H9 (cell line): ENCODE measurements around the gene CDH20. TPM values are rescaled to one million over a fixed set of nuclear protein-coding genes. Genes with fewer than 3 reads are reported as not detected.

ENCODE experiments used
- DNase-seq: peaks from one replicate; pipeline ENCODE4 v3.0.0-alpha.2; 2017
- H2AFZ ChIP-seq: one replicate; pipeline ENCODE4 v1.6.1; 2013; ENCODE audit warnings: mild to moderate bottlenecking, low read length, control low read depth, moderate library complexity
- H2AK5ac ChIP-seq: 2 replicates; pipeline ENCODE4 v1.6.1; 2013; ENCODE audit warnings: low read length, control low read depth, mixed read lengths; ENCODE audit not compliant: insufficient read length
- H2BK120ac ChIP-seq: one replicate; pipeline ENCODE4 v1.6.1; 2013; ENCODE audit warnings: low read depth, mild to moderate bottlenecking, low read length, control low read depth, inconsistent platforms; ENCODE audit not compliant: poor library complexity, severe bottlenecking
- H2BK12ac ChIP-seq: 2 replicates; pipeline ENCODE4 v1.6.1; 2013; ENCODE audit warnings: low read length, control low read depth, mixed read lengths, low read depth; ENCODE audit not compliant: insufficient read length
- H2BK15ac ChIP-seq: 2 replicates; pipeline ENCODE4 v1.6.1; 2013; ENCODE audit warnings: low read depth, low read length, control low read depth
- H2BK20ac ChIP-seq: one replicate; pipeline ENCODE4 v1.6.1; 2013; ENCODE audit warnings: low read depth, mild to moderate bottlenecking, low read length, control low read depth, inconsistent platforms; ENCODE audit not compliant: poor library complexity, severe bottlenecking
- H2BK5ac ChIP-seq: 2 replicates; pipeline ENCODE4 v1.6.1; 2013; ENCODE audit warnings: low read length, control low read depth, mixed read lengths; ENCODE audit not compliant: insufficient read length
- H3K14ac ChIP-seq: 2 replicates; pipeline ENCODE4 v1.6.1; 2013; ENCODE audit warnings: low read length, control low read depth; ENCODE audit not compliant: insufficient read depth
- H3K18ac ChIP-seq: 2 replicates; pipeline ENCODE4 v1.6.1; 2013; ENCODE audit warnings: low read depth, mild to moderate bottlenecking, mixed read lengths, low read length, control low read depth; ENCODE audit not compliant: insufficient read length
- H3K23ac ChIP-seq: 2 replicates; pipeline ENCODE4 v1.6.1; 2013; ENCODE audit warnings: low read length, control low read depth, mixed read lengths, low read depth; ENCODE audit not compliant: insufficient read length
- H3K23me2 ChIP-seq: 2 replicates; pipeline ENCODE4 v1.6.1; 2013; ENCODE audit warnings: low read depth, mild to moderate bottlenecking, mixed read lengths, low read length, control low read depth; ENCODE audit not compliant: insufficient read length, poor library complexity, severe bottlenecking
- H3K27ac ChIP-seq: 2 replicates; pipeline ENCODE4 v1.5.1; 2013; ENCODE audit warnings: low read length, control low read depth, mixed read lengths, low read depth; ENCODE audit not compliant: insufficient read length
- H3K27me3 ChIP-seq: 2 replicates; pipeline ENCODE4 v1.6.1; 2013; ENCODE audit warnings: low read length, control low read depth, inconsistent platforms; ENCODE audit not compliant: insufficient read depth
- H3K4ac ChIP-seq: 2 replicates; pipeline ENCODE4 v1.6.1; 2013; ENCODE audit warnings: low read depth, mild to moderate bottlenecking, control low read depth, inconsistent platforms, low read length, moderate library complexity
- H3K4me1 ChIP-seq: 2 replicates; pipeline ENCODE4 v1.6.1; 2013; ENCODE audit warnings: low read length, control low read depth, inconsistent platforms; ENCODE audit not compliant: insufficient read depth
- H3K4me2 ChIP-seq: 2 replicates; pipeline ENCODE4 v1.6.1; 2013; ENCODE audit warnings: low read length, control low read depth, mixed read lengths; ENCODE audit not compliant: insufficient read length, insufficient read depth
- H3K56ac ChIP-seq: 2 replicates; pipeline ENCODE4 v1.6.1; 2013; ENCODE audit warnings: low read depth, mild to moderate bottlenecking, mixed read lengths, low read length, control low read depth; ENCODE audit not compliant: insufficient read length
- H3K79me1 ChIP-seq: 2 replicates; pipeline ENCODE4 v1.6.1; 2013; ENCODE audit warnings: low read depth, mild to moderate bottlenecking, moderate library complexity, low read length, control low read depth, inconsistent platforms; ENCODE audit not compliant: insufficient read depth, poor library complexity, severe bottlenecking
- H3K79me2 ChIP-seq: 2 replicates; pipeline ENCODE4 v1.6.1; 2013; ENCODE audit warnings: low read length, control low read depth, inconsistent platforms; ENCODE audit not compliant: insufficient read depth
- H3K9ac ChIP-seq: 2 replicates; pipeline ENCODE4 v1.6.1; 2013; ENCODE audit warnings: low read length, control low read depth, mixed read lengths; ENCODE audit not compliant: insufficient read length; ENCODE audit errors: extremely low read depth
- H3K9me3 ChIP-seq: one replicate; pipeline ENCODE4 v1.6.1; 2013; ENCODE audit warnings: low read depth, low read length, inconsistent platforms; ENCODE audit not compliant: control insufficient read depth
- H3T11ph ChIP-seq: one replicate; pipeline ENCODE4 v1.6.1; 2013; ENCODE audit warnings: mild to moderate bottlenecking, low read length, control low read depth, inconsistent platforms
- H4K20me1 ChIP-seq: one replicate; pipeline ENCODE4 v1.6.1; 2013; ENCODE audit not compliant: control insufficient read depth, insufficient read length, insufficient read depth
- H4K5ac ChIP-seq: 2 replicates; pipeline ENCODE4 v1.6.1; 2013; ENCODE audit warnings: low read depth, mild to moderate bottlenecking, mixed read lengths, low read length, control low read depth; ENCODE audit not compliant: insufficient read length
- H4K8ac ChIP-seq: replicated peaks from 2 replicates; pipeline ENCODE4 v1.6.1; 2013; ENCODE audit warnings: low read length, control low read depth, mixed read lengths, low read depth; ENCODE audit not compliant: insufficient read length
- H4K91ac ChIP-seq: 2 replicates; pipeline ENCODE4 v1.6.1; 2013; ENCODE audit warnings: low read depth, mild to moderate bottlenecking, moderate library complexity, mixed read lengths, low read length, control low read depth; ENCODE audit not compliant: insufficient read length
- H3K27ac Mint-ChIP-seq, 3 experiments: 2 replicates in 2 of 3; 3 replicates in 1 of 3; pipeline ENCODE4 v1.8.0; 2020 to 2021; ENCODE audit warnings: mixed read lengths in 3 of 3, mild to moderate bottlenecking in 1 of 3, moderate library complexity in 1 of 3
- H3K27me3 Mint-ChIP-seq: 2 replicates; pipeline ENCODE4 v1.8.0; 2021; ENCODE audit warnings: low read depth, mild to moderate bottlenecking, moderate library complexity, mixed read lengths
- H3K36me3 Mint-ChIP-seq, 3 experiments: 2 replicates in 2 of 3; 3 replicates in 1 of 3; pipeline ENCODE4 v1.8.0; 2020 to 2021; ENCODE audit warnings: low read depth in 3 of 3, mixed read lengths in 3 of 3; ENCODE audit not compliant: insufficient read depth in 1 of 3
- H3K4me1 Mint-ChIP-seq, 2 experiments: 2 replicates each; pipeline ENCODE4 v1.8.0; 2020; ENCODE audit warnings: mixed read lengths in 2 of 2
- H3K4me3 Mint-ChIP-seq, 2 experiments: 2 replicates in 1 of 2; 3 replicates in 1 of 2; pipeline ENCODE4 v1.8.0; 2020 to 2021; ENCODE audit warnings: mild to moderate bottlenecking in 2 of 2, mixed read lengths in 2 of 2, moderate library complexity in 1 of 2
- H3K9me3 Mint-ChIP-seq, 2 experiments: 2 replicates in 1 of 2; 3 replicates in 1 of 2; pipeline ENCODE4 v1.8.0; 2020; ENCODE audit warnings: mild to moderate bottlenecking in 2 of 2, mixed read lengths in 2 of 2, moderate library complexity in 1 of 2
- WGBS: extraction: QIAGEN DNeasy Blood & Tissue Kit; methylation state at CpG from one replicate; pipeline ENCODE4 v1.1.7; 2013; ENCODE audit warnings: missing lambda C conversion rate, low lambda C conversion rate, mixed read lengths; ENCODE audit not compliant: insufficient read length; ENCODE audit errors: extremely low coverage; 5-methylcytosine and 5-hydroxymethylcytosine counted together
- total RNA-seq: library from RNA; stranded (reverse); gene quantifications from 2 replicates; pipeline ENCODE4 v1.2.1, GENCODE V29; 2021
- TF ChIP-seq, protein P1 (sequence below): fragments of 200-600 bp; sonication (generic); conservative IDR thresholded peaks from 3 replicates; pipeline ENCODE4 v1.8.0; 2021; ENCODE audit warnings: antibody characterized with exemption, mild to moderate bottlenecking

Gene CDH20
- total RNA-seq, 1 experiment from 2014 or later: not detected

DNA sequence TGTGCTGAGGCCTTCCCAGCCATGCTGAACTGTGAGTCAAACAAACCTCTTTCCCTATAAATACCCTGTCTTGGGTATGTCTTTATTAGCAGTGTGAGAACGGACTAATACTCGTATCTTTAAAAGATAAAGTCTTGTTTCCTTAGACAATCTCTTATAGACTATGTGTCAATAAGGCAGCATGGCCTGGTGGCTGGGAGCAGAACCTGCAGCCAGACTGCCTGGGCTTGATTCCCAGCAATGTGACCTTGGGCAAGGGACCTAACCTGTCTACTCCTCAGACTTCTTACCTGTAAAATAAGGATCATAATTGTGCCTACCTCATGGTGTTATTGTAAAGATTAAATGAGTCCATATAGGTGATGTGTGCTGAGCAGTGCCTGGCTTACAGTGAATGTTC, 198.7 kb downstream of the CDH20 start:
- H2BK15ac ChIP-seq: no peak overlapping the region
- no peak overlapping the region for H3K14ac ChIP-seq
- DNase-seq: no peak
- no peak overlapping the region for H3K56ac ChIP-seq
- H3K79me1 ChIP-seq: no peaks in the 10 kb centered on the region
- no peaks in the 10 kb centered on the region for H3K4me1 ChIP-seq
- H2AK5ac ChIP-seq: no peak overlapping the region
- no peak overlapping the region for H3K4ac ChIP-seq
- no peaks in the 10 kb centered on the region for H3K9me3 Mint-ChIP-seq
- no peaks in the 10 kb centered on the region for H3K9me3 ChIP-seq
- no CpG with 5 or more reads among the region's 2 CpGs for WGBS
- H2BK5ac ChIP-seq: no peak overlapping the region
- no peak overlapping the region for H4K91ac ChIP-seq
- H3T11ph ChIP-seq: no peak overlapping the region
- H3K18ac ChIP-seq: no peak overlapping the region
- H3K23ac ChIP-seq: no peak overlapping the region
- TF ChIP-seq, protein P1, sequence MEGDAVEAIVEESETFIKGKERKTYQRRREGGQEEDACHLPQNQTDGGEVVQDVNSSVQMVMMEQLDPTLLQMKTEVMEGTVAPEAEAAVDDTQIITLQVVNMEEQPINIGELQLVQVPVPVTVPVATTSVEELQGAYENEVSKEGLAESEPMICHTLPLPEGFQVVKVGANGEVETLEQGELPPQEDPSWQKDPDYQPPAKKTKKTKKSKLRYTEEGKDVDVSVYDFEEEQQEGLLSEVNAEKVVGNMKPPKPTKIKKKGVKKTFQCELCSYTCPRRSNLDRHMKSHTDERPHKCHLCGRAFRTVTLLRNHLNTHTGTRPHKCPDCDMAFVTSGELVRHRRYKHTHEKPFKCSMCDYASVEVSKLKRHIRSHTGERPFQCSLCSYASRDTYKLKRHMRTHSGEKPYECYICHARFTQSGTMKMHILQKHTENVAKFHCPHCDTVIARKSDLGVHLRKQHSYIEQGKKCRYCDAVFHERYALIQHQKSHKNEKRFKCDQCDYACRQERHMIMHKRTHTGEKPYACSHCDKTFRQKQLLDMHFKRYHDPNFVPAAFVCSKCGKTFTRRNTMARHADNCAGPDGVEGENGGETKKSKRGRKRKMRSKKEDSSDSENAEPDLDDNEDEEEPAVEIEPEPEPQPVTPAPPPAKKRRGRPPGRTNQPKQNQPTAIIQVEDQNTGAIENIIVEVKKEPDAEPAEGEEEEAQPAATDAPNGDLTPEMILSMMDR: no peak
- no peak overlapping the region for H4K8ac ChIP-seq
- H2BK120ac ChIP-seq: no peak overlapping the region
- H3K27ac Mint-ChIP-seq: no peak overlapping the region
- H3K27me3 ChIP-seq: no peaks in the 10 kb centered on the region
- no peak overlapping the region for H2BK12ac ChIP-seq
- H3K23me2 ChIP-seq: no peaks in the 10 kb centered on the region
- H2BK20ac ChIP-seq: no peak overlapping the region
- H4K5ac ChIP-seq: no peak overlapping the region
- no peak overlapping the region for H3K4me2 ChIP-seq
- no peak overlapping the region for H3K4me3 Mint-ChIP-seq
- no peaks in the 10 kb centered on the region for H3K79me2 ChIP-seq
- no peaks in the 10 kb centered on the region for H4K20me1 ChIP-seq
- H3K9ac ChIP-seq: no peak overlapping the region
- H2AFZ ChIP-seq: no peak overlapping the region
- no peaks in the 10 kb centered on the region for H3K27me3 Mint-ChIP-seq
- no peaks in the 10 kb centered on the region for H3K36me3 Mint-ChIP-seq
- H3K4me1 Mint-ChIP-seq: 0 out of 4 replicates have a peak, but pooled peaks cover 0 to 2% of the 10 kb centered on the region in 2 experiments
- H3K27ac ChIP-seq: no peak overlapping the region
